MM.1S (cell line): ENCODE measurements around the gene ZNF205.
"Not testable (repeated sequence)": the region's sequence is repeated elsewhere in the genome, so short reads cannot be mapped to it uniquely, and the experiment has no call there.

Source experiments
- DNase-seq: peaks from one replicate; pipeline ENCODE4 v3.0.0-alpha.2; 2015
- H2AFZ ChIP-seq: fragments of 300-600 bp; sonication (generic); 2 replicates; pipeline ENCODE4 v1.6.0; 2016; ENCODE audit warnings: antibody characterized with exemption, low read length
- H3F3A ChIP-seq: fragments of 300-600 bp; sonication (generic); 2 replicates; pipeline ENCODE4 v1.6.1; 2016; ENCODE audit warnings: mild to moderate bottlenecking, antibody characterized with exemption, low read length, moderate library complexity, mixed read lengths; ENCODE audit not compliant: insufficient read depth
- H3K27ac ChIP-seq: fragments of 300-600 bp; sonication (generic); 2 replicates; pipeline ENCODE4 v1.5.1; 2016; ENCODE audit warnings: mild to moderate bottlenecking, low read length
- H3K27me3 ChIP-seq: fragments of 300-600 bp; sonication (generic); replicated peaks from 2 replicates; pipeline ENCODE4 v1.6.0; 2016; ENCODE audit warnings: low read length; ENCODE audit not compliant: insufficient read depth
- H3K36me3 ChIP-seq: fragments of 300-600 bp; sonication (generic); replicated peaks from 2 replicates; pipeline ENCODE4 v1.6.1; 2016; ENCODE audit warnings: mild to moderate bottlenecking, low read length, mixed read lengths; ENCODE audit not compliant: insufficient read depth
- H3K4me1 ChIP-seq: fragments of 300-600 bp; sonication (generic); 2 replicates; pipeline ENCODE4 v1.6.1; 2016; ENCODE audit warnings: low read length, mixed read lengths
- H3K4me2 ChIP-seq: fragments of 300-600 bp; sonication (generic); 2 replicates; pipeline ENCODE4 v1.6.0; 2016; ENCODE audit warnings: low read depth, low read length
- H3K4me3 ChIP-seq: fragments of 300-600 bp; sonication (generic); 2 replicates; pipeline ENCODE4 v1.5.1; 2016; ENCODE audit warnings: low read length, mixed read lengths
- H3K79me2 ChIP-seq: fragments of 300-600 bp; sonication (generic); 2 replicates; pipeline ENCODE4 v1.6.1; 2016; ENCODE audit warnings: mixed run types, low read length, mixed read lengths
- H3K9ac ChIP-seq: fragments of 300-600 bp; sonication (generic); 2 replicates; pipeline ENCODE4 v1.6.1; 2016; ENCODE audit warnings: low read length, mixed read lengths
- H3K9me2 ChIP-seq: fragments of 300-600 bp; sonication (generic); replicated peaks from 2 replicates; pipeline ENCODE4 v1.6.1; 2016; ENCODE audit warnings: mild to moderate bottlenecking, low read length, mixed read lengths; ENCODE audit not compliant: insufficient read depth
- H3K9me3 ChIP-seq: fragments of 300-600 bp; sonication (generic); replicated peaks from 2 replicates; pipeline ENCODE4 v1.6.1; 2016; ENCODE audit warnings: mild to moderate bottlenecking, low read length, mixed read lengths; ENCODE audit not compliant: insufficient read depth
- H4K20me1 ChIP-seq: fragments of 300-600 bp; sonication (generic); 2 replicates; pipeline ENCODE4 v1.6.1; 2016; ENCODE audit warnings: mild to moderate bottlenecking, low read length, moderate library complexity, mixed read lengths; ENCODE audit not compliant: insufficient read depth
- CTCF ChIP-seq: fragments of 300-600 bp; sonication (generic); IDR thresholded peaks from 2 replicates; pipeline ENCODE4 v1.5.1; 2016; ENCODE audit warnings: antibody characterized with exemption, low read length, mixed read lengths
- EZH2 ChIP-seq: fragments of 300-600 bp; sonication (generic); optimal IDR thresholded peaks from 2 replicates; pipeline ENCODE3; 2017; ENCODE audit warnings: low read depth, mild to moderate bottlenecking, antibody characterized with exemption, low read length, mixed read lengths
- EZH2phosphoT487 ChIP-seq: fragments of 300-600 bp; sonication (generic); IDR thresholded peaks from 2 replicates; pipeline ENCODE4 v1.6.1; 2018; ENCODE audit warnings: antibody characterized with exemption, low read length

Gene ZNF205

DNA sequence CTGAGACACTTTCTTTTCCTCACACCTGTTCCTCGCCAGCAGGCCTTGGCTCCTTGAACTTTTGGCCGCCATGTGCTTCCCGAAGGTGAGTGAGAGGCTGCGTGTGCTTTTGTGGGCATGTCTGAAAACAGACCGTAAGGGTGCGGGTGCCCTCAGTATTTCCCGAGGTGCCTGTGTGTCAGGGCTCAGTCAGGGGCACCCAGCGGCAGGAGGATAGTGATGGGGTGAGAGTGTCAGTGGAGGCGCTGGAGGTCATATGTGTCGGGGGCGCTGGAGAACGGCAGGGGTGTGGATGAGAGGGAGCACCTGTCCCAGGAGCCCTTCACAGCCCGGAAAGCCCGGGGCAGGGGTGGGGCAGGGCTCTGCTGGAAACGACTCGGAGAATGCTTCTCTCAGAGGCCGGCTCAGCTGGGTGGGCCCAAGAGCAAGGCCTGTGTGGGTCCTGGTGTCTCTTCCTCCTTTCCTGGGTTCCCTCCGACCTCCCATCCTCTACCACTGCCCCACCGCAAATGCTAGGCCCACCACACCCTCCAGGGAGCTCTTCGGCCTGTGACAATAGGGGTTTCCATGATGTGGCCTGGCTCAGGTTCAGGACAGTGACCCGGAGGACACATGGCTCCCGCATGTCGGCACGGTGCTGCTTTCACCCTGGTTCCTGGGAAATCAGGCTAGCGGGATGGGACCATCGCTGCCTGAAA lies 46.5 kb upstream of the ZNF205 start:
- Histone ChIP-seq H4K20me1 (no peaks in the 10 kb centered on the region), H3K36me3 (no peaks in the 10 kb centered on the region), H3K4me1 (peaks cover 9% of the 10 kb centered on the region; the same call in 1 of the 2 replicates), H3K9ac (no peak overlapping the region), H3K79me2 (no peaks in the 10 kb centered on the region), H3K27ac (no peak overlapping the region), H3K9me2 (no peaks in the 10 kb centered on the region), H3K27me3 (peaks cover 54% of the 10 kb centered on the region), H3F3A (no peaks in the 10 kb centered on the region), H3K4me3 (no peak overlapping the region), H2AFZ (no peak overlapping the region; the same call in 1 of the 2 replicates), H3K9me3 (no peaks in the 10 kb centered on the region), H3K4me2 (no peak overlapping the region; the same call in 1 of the 2 replicates)
- DNase-seq, result no peak
- TF ChIP-seq CTCF (no peak), EZH2phosphoT487 (no peak), EZH2 (no peak)

DNA sequence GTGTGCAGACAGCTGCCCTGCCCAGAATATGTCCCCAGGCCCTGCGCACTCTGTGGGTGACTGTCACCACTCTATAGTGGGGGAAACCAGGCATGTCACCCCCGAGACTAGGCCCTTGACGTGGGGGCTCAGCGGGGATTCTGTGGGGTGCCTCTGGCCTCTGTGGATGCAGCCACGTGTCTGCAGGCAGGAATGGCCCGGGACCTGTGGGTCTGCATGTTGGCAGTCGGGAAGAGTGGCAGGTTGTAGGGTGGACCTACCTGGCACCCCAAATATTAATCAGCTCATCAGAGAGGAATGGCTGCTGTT lies 46.0 kb upstream of the ZNF205 start:
- no peak for DNase-seq
- no peak overlapping the region for H3K4me2 ChIP-seq
- no peaks in the 10 kb centered on the region for H3F3A ChIP-seq
- H4K20me1 ChIP-seq, result no peaks in the 10 kb centered on the region
- peaks cover 9% of the 10 kb centered on the region; the same call in 1 of the 2 replicates for H3K4me1 ChIP-seq
- H3K9ac ChIP-seq, result no peak overlapping the region
- no peaks in the 10 kb centered on the region for H3K79me2 ChIP-seq
- H3K27me3 ChIP-seq, result peaks cover 52% of the 10 kb centered on the region
- no peaks in the 10 kb centered on the region for H3K9me3 ChIP-seq
- no peak overlapping the region for H3K27ac ChIP-seq
- no peak for TF ChIP-seq EZH2
- no peak for TF ChIP-seq EZH2phosphoT487
- no peak for TF ChIP-seq CTCF
- no peaks in the 10 kb centered on the region for H3K9me2 ChIP-seq
- no peak overlapping the region for H2AFZ ChIP-seq
- no peaks in the 10 kb centered on the region for H3K36me3 ChIP-seq
- H3K4me3 ChIP-seq, result no peak overlapping the region

DNA sequence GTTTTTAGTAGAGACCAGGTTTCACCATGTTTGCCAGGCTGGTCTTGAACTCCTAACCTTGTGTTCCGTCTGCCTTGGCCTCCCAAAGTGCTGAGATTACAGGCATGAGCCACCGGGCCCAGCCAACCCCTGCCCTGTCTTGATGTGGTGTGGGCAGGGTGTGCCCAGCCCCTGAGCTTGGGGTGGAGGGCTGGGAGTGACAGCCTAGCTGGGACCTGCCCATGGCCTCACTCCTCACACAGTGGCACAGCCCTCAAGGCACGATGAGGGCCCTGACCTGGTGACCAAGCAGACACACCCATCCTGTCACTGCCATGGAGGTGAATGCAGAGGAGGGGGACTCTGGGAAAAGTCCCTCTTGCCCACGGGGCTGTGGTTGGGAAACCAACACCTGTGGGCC lies 43.9 kb upstream of the ZNF205 start:
- H3K9me2 ChIP-seq, result no peaks in the 10 kb centered on the region
- H3K9ac ChIP-seq, result no peak overlapping the region
- H4K20me1 ChIP-seq, result no peaks in the 10 kb centered on the region
- no peaks in the 10 kb centered on the region for H3K9me3 ChIP-seq
- H3K4me3 ChIP-seq, result no peak overlapping the region
- DNase-seq, result no peak
- no peaks in the 10 kb centered on the region for H3K36me3 ChIP-seq
- H2AFZ ChIP-seq, result no peak overlapping the region
- H3K79me2 ChIP-seq, result no peaks in the 10 kb centered on the region
- H3K27ac ChIP-seq, result no peak overlapping the region
- TF ChIP-seq CTCF (no peak), EZH2 (no peak), EZH2phosphoT487 (no peak)
- H3K27me3 ChIP-seq, result peaks cover 31% of the 10 kb centered on the region
- H3K4me1 ChIP-seq, result peaks cover 9% of the 10 kb centered on the region; the same call in 1 of the 2 replicates
- H3F3A ChIP-seq, result no peaks in the 10 kb centered on the region
- H3K4me2 ChIP-seq, result no peak overlapping the region

GRCh38 chr16:3069146-3069545 lies 43.2 kb upstream of the ZNF205 start:
- not testable (repeated sequence) for H3K9me2 ChIP-seq, H3K4me1 ChIP-seq, H3K9me3 ChIP-seq, H3K9ac ChIP-seq, H3K27ac ChIP-seq, H3F3A ChIP-seq, DNase-seq, H3K4me2 ChIP-seq, H3K4me3 ChIP-seq, H3K79me2 ChIP-seq, H2AFZ ChIP-seq, H4K20me1 ChIP-seq, H3K36me3 ChIP-seq
- H3K27me3 ChIP-seq, result peaks cover 25% of the 10 kb centered on the region
